ENCODE measurements around the gene ZNF263.
A peak's percentile ranks its signal among the peaks of the same experiment; 100 is the strongest.

The ZNF263 gene

GRCh38 chr16:3282730-3283542, at the start of gene ZNF263:
Gene ZNF263, plus strand, starts transcription at chr16:3283491. Its CDS starts 328 bp downstream, at chr16:3283819.
- DNase-seq (ENCODE audit: low spot score), result peak; percentile 99

DNA sequence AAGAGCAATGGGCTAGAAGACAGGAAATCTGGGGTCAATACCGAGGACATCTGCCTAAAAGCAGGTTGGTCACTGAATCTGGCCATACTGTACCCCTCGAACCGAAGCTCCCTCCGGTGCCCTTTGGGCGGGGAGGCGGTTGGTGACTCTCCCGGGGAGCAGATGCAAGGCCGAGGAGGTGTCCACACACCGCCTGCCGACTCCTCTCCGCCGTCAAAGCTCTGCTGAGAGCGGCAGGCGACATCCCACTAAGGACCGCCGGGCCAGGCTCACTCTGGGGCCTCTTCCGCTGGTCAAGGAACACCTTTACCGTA, 48.8 kb upstream of the ZNF263 start:
- no peak for DNase-seq (ENCODE audit: low spot score)

DNA sequence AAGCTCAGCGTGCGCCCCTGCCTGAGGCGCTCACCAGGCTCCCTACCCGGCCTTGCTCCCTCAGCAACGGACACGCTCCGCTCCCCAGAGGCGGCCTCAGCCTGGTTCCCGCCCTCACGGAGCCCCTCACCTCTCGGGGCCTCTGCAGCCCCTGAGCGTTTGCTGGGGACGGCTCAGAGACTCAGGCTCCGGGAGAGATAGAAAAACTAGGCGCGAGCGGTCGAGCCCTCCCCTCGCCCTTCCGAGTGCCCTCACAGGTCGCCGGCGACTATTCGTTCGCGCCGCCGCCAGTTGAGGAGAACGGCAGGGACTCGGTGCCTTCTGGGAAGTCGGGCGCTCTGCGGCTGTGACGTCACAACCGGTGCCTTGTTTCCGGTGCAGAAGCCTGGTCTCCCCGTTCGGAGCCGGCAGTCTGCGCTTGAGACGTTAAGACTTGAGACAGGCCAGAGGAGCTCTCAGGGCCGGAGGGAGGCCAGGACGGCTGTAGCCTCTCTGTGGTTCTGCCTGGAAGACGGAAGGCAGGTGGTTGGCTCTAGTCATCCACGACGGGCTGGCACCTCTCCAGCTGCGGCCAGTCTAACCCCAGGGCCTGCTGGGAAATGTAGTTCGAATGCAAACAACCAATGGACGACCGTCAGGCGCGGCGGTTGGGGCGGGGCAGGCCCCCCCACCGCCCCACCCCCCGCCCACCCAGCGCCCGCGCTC, 48.3 kb upstream of the ZNF263 start, which contains the start of gene ZNF200:
ZNF200 (minus strand) TSS at position 302 of the 705 bp plus-strand sequence. CDS start 1,403 bp downstream, outside the sequence.
- peak; percentile 97 for DNase-seq (ENCODE audit: low spot score)

GRCh38 chr16:3235856-3236669, 47.2 kb upstream of the ZNF263 start:
- no peak for DNase-seq (ENCODE audit: low spot score)

GRCh38 chr16:3241761-3242160, 41.5 kb upstream of the ZNF263 start:
- DNase-seq (ENCODE audit: low spot score), result no peak

DNA sequence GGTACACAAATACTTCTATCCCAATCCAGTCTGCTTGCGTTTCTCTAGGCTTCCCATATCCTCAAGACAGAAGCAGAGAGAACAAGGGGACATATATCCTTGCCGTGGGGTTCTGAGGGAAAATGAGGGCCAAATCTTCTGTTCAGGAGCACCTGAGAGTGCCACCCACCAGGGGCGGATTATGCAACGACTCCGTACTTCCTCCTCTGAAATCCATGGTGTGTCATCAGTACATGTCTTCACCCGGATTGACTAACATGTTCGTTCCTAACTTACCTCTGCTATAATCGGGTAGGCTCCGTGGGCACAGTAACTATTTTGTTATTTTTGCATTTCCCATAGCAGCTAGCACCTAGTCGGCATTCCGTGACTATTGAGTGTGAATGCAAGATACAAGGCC, 40.6 kb upstream of the ZNF263 start:
- DNase-seq (ENCODE audit: low spot score), result no peak

DNA sequence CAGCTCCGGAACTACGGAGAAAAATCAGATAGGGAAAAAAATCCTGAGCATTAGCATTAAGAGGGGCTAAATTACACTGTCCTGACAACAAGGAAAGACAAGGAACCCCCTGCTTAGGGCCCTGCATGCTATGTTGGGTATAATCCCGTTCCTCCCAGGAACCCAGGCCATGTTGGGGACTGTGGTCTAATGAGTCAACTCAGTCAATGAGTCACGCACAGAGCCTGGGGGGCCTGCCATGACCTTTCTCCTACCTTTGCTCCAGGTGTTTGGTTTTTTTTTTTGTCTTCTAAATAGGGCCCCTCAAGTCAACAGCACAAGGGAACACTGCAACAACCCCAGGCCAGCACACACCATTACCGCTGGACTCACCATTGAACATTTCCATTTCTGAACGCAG, 39.4 kb upstream of the ZNF263 start:
- no peak for DNase-seq (ENCODE audit: low spot score)

GRCh38 chr16:3246002-3246401, 37.3 kb upstream of the ZNF263 start:
- no peak for DNase-seq (ENCODE audit: low spot score)

GRCh38 chr16:3246876-3247275, 36.4 kb upstream of the ZNF263 start:
- DNase-seq (ENCODE audit: low spot score), result no peak

GRCh38 chr16:3248596-3248995, 34.7 kb upstream of the ZNF263 start:
- no peak for DNase-seq (ENCODE audit: low spot score)

DNA sequence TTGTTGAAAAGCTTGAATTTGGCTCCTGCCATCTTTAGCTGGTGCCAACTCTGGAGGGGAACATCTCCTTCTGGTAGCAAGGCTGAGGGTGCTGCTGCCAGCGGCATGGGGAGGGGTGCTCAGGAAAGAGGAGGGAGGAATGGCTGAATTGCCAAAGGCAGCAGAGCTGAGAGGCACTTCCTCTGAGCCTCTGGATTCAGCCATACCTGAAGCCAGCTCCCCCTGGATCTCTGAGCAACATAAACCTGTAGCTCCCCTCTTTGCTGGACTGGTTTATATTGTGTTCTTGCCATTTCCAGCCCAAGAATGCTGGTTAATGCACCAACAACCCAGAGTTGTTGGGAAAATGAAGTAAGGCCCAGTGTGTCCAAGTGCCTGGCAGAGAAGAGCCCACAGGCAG, 34.3 kb upstream of the ZNF263 start:
- DNase-seq (ENCODE audit: low spot score), result no peak

- no peak for DNase-seq (ENCODE audit: low spot score)
Observed at GRCh38 chr16:3249451-3249850, 33.8 kb upstream of the ZNF263 start.

- no peak for DNase-seq (ENCODE audit: low spot score)
Observed at GRCh38 chr16:3252967-3253366, 30.3 kb upstream of the ZNF263 start.

- no peak for DNase-seq (ENCODE audit: low spot score)
Observed at GRCh38 chr16:3254309-3254708, 29.0 kb upstream of the ZNF263 start.

DNA sequence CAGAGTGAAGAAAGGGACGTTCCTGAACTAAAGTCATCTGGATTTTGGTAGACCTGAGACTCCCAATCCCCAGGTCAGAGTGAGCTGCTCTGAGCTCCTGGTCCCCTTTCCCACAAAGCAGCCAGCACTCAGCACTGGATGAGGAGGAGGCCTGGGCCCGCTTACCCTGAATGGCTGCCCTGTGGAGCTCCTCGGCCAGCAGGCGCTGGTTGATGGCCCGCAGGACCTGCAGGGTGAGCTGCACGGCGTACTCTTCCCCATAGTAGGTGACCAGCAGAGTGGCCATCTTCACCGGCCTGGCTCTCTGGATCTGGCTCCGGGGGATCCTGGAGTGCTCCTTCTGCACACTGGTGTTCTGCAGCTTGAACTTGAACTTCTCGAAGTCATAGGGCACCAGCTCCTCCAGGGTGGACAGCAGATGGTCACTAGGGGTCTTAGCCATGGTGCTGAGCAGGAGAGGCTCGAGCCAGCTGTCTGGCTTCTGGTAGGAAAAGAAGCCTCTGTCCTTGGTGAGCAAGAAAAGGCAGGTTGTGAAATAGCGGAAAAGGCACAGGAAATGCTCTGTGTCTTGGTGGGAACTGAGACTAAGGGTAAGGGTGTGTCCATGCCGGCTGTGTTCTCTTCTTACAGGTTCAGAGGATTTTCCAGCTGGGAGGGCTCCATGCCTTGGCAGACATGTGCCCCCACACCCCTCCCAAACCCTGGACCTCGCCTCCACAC, 27.0 kb upstream of the ZNF263 start, which contains the start of gene MEFV:
MEFV (minus strand) TSS at position 488 of the 720 bp plus-strand sequence; CDS start at position 442, 46 bp downstream.
- DNase-seq (ENCODE audit: low spot score), result no peak

- DNase-seq (ENCODE audit: low spot score), result no peak
Observed at GRCh38 chr16:3256866-3257465, 26.3 kb upstream of the ZNF263 start.

- no peak for DNase-seq (ENCODE audit: low spot score)
Observed at GRCh38 chr16:3259836-3260235, 23.5 kb upstream of the ZNF263 start.

DNA sequence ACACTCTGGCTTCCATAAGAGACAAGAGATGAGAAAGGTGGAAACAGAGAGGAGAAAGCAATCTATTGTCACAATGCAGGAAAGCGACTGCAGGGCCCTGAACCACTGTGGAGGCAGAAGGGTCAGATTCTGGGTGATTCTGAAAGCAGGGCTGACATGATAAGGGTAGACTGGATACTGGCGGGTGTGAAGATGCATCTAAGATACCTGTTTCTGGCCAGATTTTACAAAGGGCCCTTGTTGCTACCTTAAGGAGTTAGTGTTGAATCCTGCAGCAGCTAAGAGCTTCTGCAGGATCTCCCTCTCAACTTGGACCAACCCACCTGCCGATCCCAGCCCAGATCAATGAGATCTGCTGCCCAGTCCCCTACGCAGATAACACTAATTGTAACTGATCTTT, 20.8 kb upstream of the ZNF263 start:
- DNase-seq (ENCODE audit: low spot score), result no peak

DNA sequence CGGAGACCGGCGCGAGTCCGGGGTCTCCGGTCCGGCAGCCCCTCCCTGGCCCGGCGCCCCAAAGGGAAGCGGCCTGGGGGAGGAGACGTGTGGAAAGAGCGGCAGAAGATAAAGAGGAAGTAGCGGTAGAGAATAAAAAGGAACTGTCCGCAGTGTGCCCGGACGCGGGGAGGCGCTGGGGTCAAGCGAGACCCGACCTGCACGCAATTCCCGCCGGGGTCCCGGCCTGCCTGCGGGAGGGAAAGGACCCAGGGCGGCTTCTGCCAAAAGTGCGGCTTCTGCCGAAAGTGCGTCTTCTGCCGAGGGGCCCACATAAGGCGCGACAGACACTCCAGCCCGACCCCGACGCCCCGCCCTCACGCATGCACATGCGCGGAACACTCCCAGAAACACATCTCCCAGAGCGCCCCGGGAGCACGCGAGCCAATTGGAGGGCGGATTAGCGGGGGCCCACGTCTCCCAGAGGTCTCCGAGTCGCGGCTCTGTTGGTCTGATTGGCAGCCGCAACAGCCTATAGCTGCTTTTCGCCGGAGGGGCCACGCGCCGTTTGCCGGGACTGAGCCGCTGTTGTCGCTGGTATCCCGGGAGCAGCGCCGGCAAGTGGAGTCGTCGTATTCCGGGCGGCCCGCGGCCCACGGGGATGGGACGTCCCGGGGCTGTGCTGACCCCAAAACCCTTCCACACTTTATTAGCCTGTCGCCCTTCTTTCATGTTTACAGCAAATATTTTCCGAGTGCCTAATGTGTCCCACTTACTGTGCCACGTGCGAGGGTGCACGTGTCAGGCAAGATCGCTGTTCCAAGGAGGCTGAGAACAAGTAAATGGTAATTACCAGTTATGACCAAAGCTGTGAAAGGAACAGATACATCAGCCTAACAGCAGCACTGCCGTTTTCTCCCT, 18.9 kb upstream of the ZNF263 start:
- DNase-seq (ENCODE audit: low spot score), result peak; percentile 99

GRCh38 chr16:3266873-3267537, 16.3 kb upstream of the ZNF263 start:
- peak; percentile 38 for DNase-seq (ENCODE audit: low spot score)

Measured in cerebellar cortex (tissue), 1 donor.